ENCODE data around the gene CNTN1. TPM values are rescaled to one million over a fixed set of nuclear protein-coding genes. Genes with fewer than 3 reads are reported as not detected.

The CNTN1 gene
- total and polyA plus RNA-seq, 2 of the 13 experiments (the other 11 are each of a cell fraction or from before 2014, with no cell fraction given): 0.01 to 0.07 TPM

- H3K79me2 ChIP-seq (ENCODE audit: insufficient read depth, low read length): no peaks in the 10 kb centered on the region
- BruUV-seq (replicated peaks): no TSS peak
- no peaks in the 10 kb centered on the region for H4K20me1 ChIP-seq (ENCODE audit: insufficient read depth, low read length)
- intact Hi-C loops (cut with micrococcal nuclease; ENCODE audit: unreplicated experiment): no loop called here
- ChIA-PET POLR2A (no interaction called here), CTCF (ENCODE audit: low intra/inter-chr PET ratio, low total read pairs) (no interaction called here)
- no peak overlapping the region for H3K27ac ChIP-seq (ENCODE audit: extremely low read length, insufficient read depth, low read length)
- no peaks in the 10 kb centered on the region for H3K9me3 ChIP-seq (ENCODE audit: low read length)
- in situ Hi-C loops (cut with HindIII; ENCODE audit: extremely low pct_ligation_motif_present, low pct_unique_long_range_greater_than_20kb): no loop called here
- no peak overlapping the region for H3K9ac ChIP-seq (ENCODE audit: insufficient read depth, low read depth, low read length)
- FAIRE-seq (no peak), DNase-seq (ENCODE audit: low spot score) (no peak), ATAC-seq (no peak)
- H3K4me3 ChIP-seq (replicated peaks in 1 of 3; ENCODE audit: insufficient read depth in 1 of 3, low read depth in 2 of 3, low read length in 3 of 3): no peak overlapping the region
- no peak overlapping the region for H3K4me2 ChIP-seq (ENCODE audit: low read depth, low read length)
- no peaks in the 10 kb centered on the region for H3K4me1 ChIP-seq (ENCODE audit: insufficient read depth, low read length)
- H3K27me3 ChIP-seq (ENCODE audit: control insufficient read depth in 1 of 2, insufficient read depth in 2 of 2, low read length in 2 of 2): no peaks in the 10 kb centered on the region
- no peak overlapping the region for H2AFZ ChIP-seq (ENCODE audit: low read length)
- no peaks in the 10 kb centered on the region for H3K36me3 ChIP-seq (replicated peaks in 1 of 2; ENCODE audit: control insufficient read depth in 1 of 2, insufficient read depth in 2 of 2, low read length in 2 of 2)
- no peak for TF ChIP-seq MYPOP (CRISPR knock-in tag; IDR thresholded peaks at IDR 0.05)
- TF ChIP-seq MBNL3 (CRISPR knock-in tag; conservative IDR thresholded peaks at IDR 0.05): no peak
- TF ChIP-seq SAFB2 (CRISPR knock-in tag; IDR thresholded peaks at IDR 0.05; ENCODE audit: borderline replicate concordance, low read depth): no peak
- no peak for TF ChIP-seq NFAT5 (CRISPR knock-in tag; IDR thresholded peaks at IDR 0.05)
- no peak for TF ChIP-seq ZNF720 (CRISPR knock-in tag; IDR thresholded peaks at IDR 0.05)
- no peak for TF ChIP-seq U2AF2 (IDR thresholded peaks at IDR 0.05; ENCODE audit: low read depth, low read length)
- TF ChIP-seq ZNF614 (CRISPR knock-in tag; IDR thresholded peaks at IDR 0.05; ENCODE audit: borderline replicate concordance): no peak
- no peak for TF ChIP-seq ZSCAN12 (CRISPR knock-in tag; IDR thresholded peaks at IDR 0.05)
- TF ChIP-seq MEIS2 (CRISPR knock-in tag; IDR thresholded peaks at IDR 0.05): no peak
- no peak for TF ChIP-seq AGO2 (optimal IDR thresholded peaks at IDR 0.05; ENCODE audit: low read depth, low read length)
- TF ChIP-seq DR1 (CRISPR knock-in tag; IDR thresholded peaks at IDR 0.05): no peak
- TF ChIP-seq ZBTB8A (CRISPR knock-in tag; IDR thresholded peaks at IDR 0.05; ENCODE audit: borderline replicate concordance, low read depth): no peak
- no peak for TF ChIP-seq ZBTB33 (CRISPR knock-in tag; IDR thresholded peaks at IDR 0.05)
- TF ChIP-seq MTA3 (CRISPR knock-in tag; IDR thresholded peaks at IDR 0.05): no peak
- no peak for TF ChIP-seq TRAFD1 (CRISPR knock-in tag; IDR thresholded peaks at IDR 0.05; ENCODE audit: borderline replicate concordance)
Observed at GRCh38 chr12:40738856-40739255, 46.6 kb downstream of the CNTN1 start.

Measured in HepG2 (cell line).